SK-N-SH treated with all-trans-retinoic acid at 6 μM for 48 hours (cell line): Measurements from ENCODE around the gene TGFBRAP1.
"Not testable (repeated sequence)": the region's sequence is repeated elsewhere in the genome, so short reads cannot be mapped to it uniquely, and the experiment has no call there.

ENCODE experiments used
- ATAC-seq: fragments of 200-7000 bp; cut with Tn5 transposase; 3 replicates; pipeline ENCODE4 v1.9.1; 2020; ENCODE audit warnings: mild to moderate bottlenecking, moderate library complexity
- ARNTL ChIP-seq: fragments of 450-650 bp; formaldehyde crosslinking; IDR thresholded peaks from 2 replicates; pipeline ENCODE4 v1.5.0; 2020; ENCODE audit warnings: low read depth, mild to moderate bottlenecking, moderate library complexity, borderline replicate concordance
- BACH2 ChIP-seq: fragments of 250-450 bp; sonication (Bioruptor Pico); IDR thresholded peaks from 2 replicates; pipeline ENCODE4 v1.9.0; 2021; ENCODE audit warnings: mild to moderate bottlenecking, borderline replicate concordance
- CSRNP3 ChIP-seq: fragments of 250-450 bp; sonication (Bioruptor Pico); IDR thresholded peaks from 2 replicates; pipeline ENCODE4 v1.5.1; 2021; ENCODE audit warnings: mild to moderate bottlenecking, moderate library complexity
- ESRRG ChIP-seq: fragments of 250-450 bp; sonication (Bioruptor Pico); IDR thresholded peaks from 2 replicates; pipeline ENCODE4 v1.6.1; 2021; ENCODE audit warnings: mild to moderate bottlenecking
- GLIS3 ChIP-seq: fragments of 250-450 bp; sonication (Bioruptor Pico); IDR thresholded peaks from 2 replicates; pipeline ENCODE4 v1.5.0; 2020; ENCODE audit warnings: mild to moderate bottlenecking, moderate library complexity
- OSR1 ChIP-seq: fragments of 250-450 bp; sonication (Bioruptor Pico); IDR thresholded peaks from 2 replicates; pipeline ENCODE4 v1.8.0; 2022; ENCODE audit warnings: moderate library complexity, mild to moderate bottlenecking, inconsistent platforms
- POU6F1 ChIP-seq: fragments of 250-450 bp; sonication (Bioruptor Pico); IDR thresholded peaks from 2 replicates; pipeline ENCODE4 v1.8.0; 2021; ENCODE audit warnings: low read depth, mild to moderate bottlenecking, moderate library complexity, borderline replicate concordance
- PPARA ChIP-seq: fragments of 250-450 bp; sonication (Bioruptor Pico); IDR thresholded peaks from 2 replicates; pipeline ENCODE4 v1.5.0; 2020; ENCODE audit warnings: mild to moderate bottlenecking, borderline replicate concordance
- RARB ChIP-seq: fragments of 250-450 bp; sonication (Bioruptor Pico); IDR thresholded peaks from 2 replicates; pipeline ENCODE4 v1.8.0; 2021; ENCODE audit warnings: mild to moderate bottlenecking, moderate library complexity
- SNAI2 ChIP-seq: fragments of 250-450 bp; sonication (Bioruptor Pico); IDR thresholded peaks from 2 replicates; pipeline ENCODE4 v1.5.0; 2020; ENCODE audit warnings: mild to moderate bottlenecking, moderate library complexity
- TCF4 ChIP-seq: fragments of 250-450 bp; sonication (Bioruptor Pico); IDR thresholded peaks from 2 replicates; pipeline ENCODE4 v1.8.0; 2021; ENCODE audit warnings: mild to moderate bottlenecking, moderate library complexity, borderline replicate concordance
- ZFP3 ChIP-seq: fragments of 250-450 bp; sonication (Bioruptor Pico); IDR thresholded peaks from 2 replicates; pipeline ENCODE4 v1.5.0; 2020; ENCODE audit warnings: mild to moderate bottlenecking, moderate library complexity
- ZFP30 ChIP-seq: fragments of 450-650 bp; formaldehyde crosslinking; IDR thresholded peaks from 2 replicates; pipeline ENCODE4 v1.5.0; 2022; ENCODE audit warnings: mild to moderate bottlenecking, moderate library complexity
- ZNF565 ChIP-seq: fragments of 450-650 bp; formaldehyde crosslinking; conservative IDR thresholded peaks from 2 replicates; pipeline ENCODE4 v1.5.0; 2020; ENCODE audit warnings: low read depth, mild to moderate bottlenecking, moderate library complexity
- ZNF70 ChIP-seq: fragments of 450-650 bp; formaldehyde crosslinking; IDR thresholded peaks from 2 replicates; pipeline ENCODE4 v1.5.0; 2020; ENCODE audit warnings: mild to moderate bottlenecking, moderate library complexity
- ZNF8 ChIP-seq: fragments of 450-650 bp; formaldehyde crosslinking; IDR thresholded peaks from 2 replicates; pipeline ENCODE4 v1.5.0; 2020; ENCODE audit warnings: mild to moderate bottlenecking, moderate library complexity
- TF ChIP-seq, protein P1 (sequence below): fragments of 250-450 bp; sonication (Bioruptor Pico); IDR thresholded peaks from 2 replicates; pipeline ENCODE4 v1.8.0; 2020; ENCODE audit warnings: mild to moderate bottlenecking, moderate library complexity, borderline replicate concordance
- TF ChIP-seq, protein P2 (sequence below): fragments of 250-450 bp; sonication (Bioruptor Pico); IDR thresholded peaks from 2 replicates; pipeline ENCODE4 v1.5.0; 2020; ENCODE audit warnings: mild to moderate bottlenecking, moderate library complexity

The TGFBRAP1 gene

DNA sequence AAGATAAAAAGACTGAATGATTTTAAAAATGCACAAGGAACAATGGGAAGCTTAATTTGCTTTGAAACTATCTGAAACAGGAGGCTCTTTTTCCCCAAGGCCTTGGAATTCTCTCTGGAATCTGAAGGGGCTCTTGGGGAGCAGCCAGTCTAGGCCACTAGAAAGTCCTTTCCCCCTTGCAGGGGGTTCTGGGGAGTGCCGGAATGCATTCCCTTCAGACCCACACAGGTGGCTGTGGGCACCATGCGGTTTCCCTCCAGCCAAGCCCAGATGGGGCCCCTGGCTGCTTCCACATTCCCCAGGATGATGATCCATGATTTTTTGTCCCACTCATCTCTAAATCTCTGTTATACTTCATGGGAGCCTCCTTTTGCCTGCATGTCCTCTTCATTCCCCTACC, 77.3 kb downstream of the TGFBRAP1 start:
- ATAC-seq: no peak
- TF ChIP-seq OSR1: no peak
- TF ChIP-seq CSRNP3 (CRISPR knock-in tag): no peak
- TF ChIP-seq ZNF565 (CRISPR knock-in tag): no peak
- TF ChIP-seq ZFP30 (CRISPR knock-in tag): no peak
- TF ChIP-seq TCF4 (CRISPR knock-in tag): no peak
- TF ChIP-seq, protein P1, sequence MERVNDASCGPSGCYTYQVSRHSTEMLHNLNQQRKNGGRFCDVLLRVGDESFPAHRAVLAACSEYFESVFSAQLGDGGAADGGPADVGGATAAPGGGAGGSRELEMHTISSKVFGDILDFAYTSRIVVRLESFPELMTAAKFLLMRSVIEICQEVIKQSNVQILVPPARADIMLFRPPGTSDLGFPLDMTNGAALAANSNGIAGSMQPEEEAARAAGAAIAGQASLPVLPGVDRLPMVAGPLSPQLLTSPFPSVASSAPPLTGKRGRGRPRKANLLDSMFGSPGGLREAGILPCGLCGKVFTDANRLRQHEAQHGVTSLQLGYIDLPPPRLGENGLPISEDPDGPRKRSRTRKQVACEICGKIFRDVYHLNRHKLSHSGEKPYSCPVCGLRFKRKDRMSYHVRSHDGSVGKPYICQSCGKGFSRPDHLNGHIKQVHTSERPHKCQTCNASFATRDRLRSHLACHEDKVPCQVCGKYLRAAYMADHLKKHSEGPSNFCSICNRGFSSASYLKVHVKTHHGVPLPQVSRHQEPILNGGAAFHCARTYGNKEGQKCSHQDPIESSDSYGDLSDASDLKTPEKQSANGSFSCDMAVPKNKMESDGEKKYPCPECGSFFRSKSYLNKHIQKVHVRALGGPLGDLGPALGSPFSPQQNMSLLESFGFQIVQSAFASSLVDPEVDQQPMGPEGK: no peak
- no peak for TF ChIP-seq POU6F1 (CRISPR knock-in tag)
- TF ChIP-seq PPARA (CRISPR knock-in tag): no peak
- TF ChIP-seq GLIS3 (CRISPR knock-in tag): no peak
- TF ChIP-seq BACH2: no peak
- no peak for TF ChIP-seq SNAI2 (CRISPR knock-in tag)
- TF ChIP-seq ZNF70: no peak
- TF ChIP-seq ESRRG (CRISPR knock-in tag): no peak
- no peak for TF ChIP-seq ARNTL (CRISPR knock-in tag)
- no peak for TF ChIP-seq RARB
- no peak for TF ChIP-seq ZNF8 (CRISPR knock-in tag)

DNA sequence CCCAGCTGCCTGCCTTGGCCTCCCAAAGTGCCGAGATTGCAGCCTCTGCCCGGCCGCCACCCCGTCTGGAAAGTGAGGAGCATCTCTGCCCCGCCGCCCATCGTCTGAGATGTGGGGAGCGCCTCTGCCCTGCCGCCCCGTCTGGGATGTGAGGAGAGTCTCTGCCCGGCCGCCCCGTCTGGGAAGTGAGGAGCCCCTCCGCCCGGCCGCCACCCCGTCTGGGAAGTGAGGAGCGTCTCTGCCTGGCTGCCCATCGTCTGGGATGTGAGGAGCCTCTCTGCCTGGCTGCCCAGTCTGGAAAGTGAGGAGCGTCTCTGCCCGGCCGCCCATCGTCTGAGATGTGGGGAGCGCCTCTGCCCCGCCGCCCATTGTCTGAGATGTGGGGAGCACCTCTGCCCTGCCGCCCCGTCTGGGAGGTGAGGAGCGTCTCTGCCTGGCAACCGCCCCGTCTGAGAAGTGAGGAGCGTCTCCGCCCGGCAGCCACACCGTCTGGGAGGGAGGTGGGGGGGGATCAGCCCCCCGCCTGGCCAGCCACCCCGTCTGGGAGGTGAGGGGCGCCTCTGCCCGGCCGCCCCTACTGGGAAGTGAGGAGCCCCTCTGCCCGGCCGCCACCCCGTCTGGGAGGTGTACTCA, 78.4 kb downstream of the TGFBRAP1 start:
- not testable (repeated sequence) for ATAC-seq

DNA sequence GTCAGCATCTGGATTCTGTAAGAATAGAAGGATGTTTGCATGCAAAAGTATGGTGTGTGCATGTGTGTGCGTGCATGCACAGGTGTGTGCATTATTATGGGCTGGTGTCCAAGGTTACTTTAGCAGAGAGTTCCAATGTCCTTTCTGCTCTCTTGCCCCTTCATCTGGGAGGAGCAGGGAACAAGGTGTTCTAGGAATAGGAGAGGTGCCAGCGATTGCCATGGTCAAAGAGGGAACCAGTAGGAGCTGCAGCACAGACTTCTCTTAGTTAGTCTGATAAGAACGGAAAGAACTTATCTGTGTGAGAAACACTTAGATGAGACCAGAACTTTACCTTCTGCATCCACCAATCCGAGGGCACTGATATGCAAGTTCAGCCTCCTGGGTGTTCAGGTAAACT, 79.6 kb downstream of the TGFBRAP1 start:
- ATAC-seq: no peak
- no peak for TF ChIP-seq ZFP3 (CRISPR knock-in tag)
- TF ChIP-seq GLIS3 (CRISPR knock-in tag): no peak
- no peak for TF ChIP-seq ZFP30 (CRISPR knock-in tag)
- TF ChIP-seq, protein P2, sequence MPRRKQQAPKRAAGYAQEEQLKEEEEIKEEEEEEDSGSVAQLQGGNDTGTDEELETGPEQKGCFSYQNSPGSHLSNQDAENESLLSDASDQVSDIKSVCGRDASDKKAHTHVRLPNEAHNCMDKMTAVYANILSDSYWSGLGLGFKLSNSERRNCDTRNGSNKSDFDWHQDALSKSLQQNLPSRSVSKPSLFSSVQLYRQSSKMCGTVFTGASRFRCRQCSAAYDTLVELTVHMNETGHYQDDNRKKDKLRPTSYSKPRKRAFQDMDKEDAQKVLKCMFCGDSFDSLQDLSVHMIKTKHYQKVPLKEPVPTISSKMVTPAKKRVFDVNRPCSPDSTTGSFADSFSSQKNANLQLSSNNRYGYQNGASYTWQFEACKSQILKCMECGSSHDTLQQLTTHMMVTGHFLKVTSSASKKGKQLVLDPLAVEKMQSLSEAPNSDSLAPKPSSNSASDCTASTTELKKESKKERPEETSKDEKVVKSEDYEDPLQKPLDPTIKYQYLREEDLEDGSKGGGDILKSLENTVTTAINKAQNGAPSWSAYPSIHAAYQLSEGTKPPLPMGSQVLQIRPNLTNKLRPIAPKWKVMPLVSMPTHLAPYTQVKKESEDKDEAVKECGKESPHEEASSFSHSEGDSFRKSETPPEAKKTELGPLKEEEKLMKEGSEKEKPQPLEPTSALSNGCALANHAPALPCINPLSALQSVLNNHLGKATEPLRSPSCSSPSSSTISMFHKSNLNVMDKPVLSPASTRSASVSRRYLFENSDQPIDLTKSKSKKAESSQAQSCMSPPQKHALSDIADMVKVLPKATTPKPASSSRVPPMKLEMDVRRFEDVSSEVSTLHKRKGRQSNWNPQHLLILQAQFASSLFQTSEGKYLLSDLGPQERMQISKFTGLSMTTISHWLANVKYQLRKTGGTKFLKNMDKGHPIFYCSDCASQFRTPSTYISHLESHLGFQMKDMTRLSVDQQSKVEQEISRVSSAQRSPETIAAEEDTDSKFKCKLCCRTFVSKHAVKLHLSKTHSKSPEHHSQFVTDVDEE (CRISPR knock-in tag): no peak
- no peak for TF ChIP-seq RARB
- TF ChIP-seq OSR1: no peak

GRCh38 chr2:105249181-105249580, 80.4 kb downstream of the TGFBRAP1 start:
- TF ChIP-seq, protein P2 (CRISPR knock-in tag): no peak
- TF ChIP-seq CSRNP3 (CRISPR knock-in tag): no peak
- no peak for TF ChIP-seq RARB
- TF ChIP-seq SNAI2 (CRISPR knock-in tag): no peak
- no peak for TF ChIP-seq ESRRG (CRISPR knock-in tag)
- no peak for TF ChIP-seq OSR1
- no peak for ATAC-seq
